Smooth muscle cell (in vitro differentiated cells): ENCODE data around the gene PIK3CD. TPM values are rescaled to one million over a fixed set of nuclear protein-coding genes. Genes with fewer than 3 reads are reported as not detected.
A peak's percentile ranks its signal among the peaks of the same experiment; 100 is the strongest.

ENCODE experiments used
- DNase-seq: peaks from one replicate; lab custom pipeline; 2025; ENCODE audit not compliant: unreplicated experiment; lab: John Stamatoyannopoulos, UW
- H2AFZ ChIP-seq: fragments of 200-600 bp; sonication (generic); 2 replicates; pipeline ENCODE4 v1.6.0; 2016; ENCODE audit warnings: antibody characterized with exemption, low read depth, mild to moderate bottlenecking
- H3F3A ChIP-seq: fragments of 200-600 bp; sonication (generic); 2 replicates; pipeline ENCODE4 v1.6.0; 2017; ENCODE audit warnings: antibody characterized with exemption, low read depth
- H3K27ac ChIP-seq: fragments of 200-600 bp; sonication (generic); 2 replicates; pipeline ENCODE4 v1.5.1; 2016; ENCODE audit warnings: low read depth, mild to moderate bottlenecking
- H3K27me3 ChIP-seq: fragments of 200-600 bp; sonication (generic); 2 replicates; pipeline ENCODE4 v1.6.1; 2016; ENCODE audit warnings: low read depth, mild to moderate bottlenecking
- H3K36me3 ChIP-seq: fragments of 200-600 bp; sonication (generic); 2 replicates; pipeline ENCODE4 v1.5.1; 2016; ENCODE audit warnings: low read depth
- H3K4me1 ChIP-seq: fragments of 200-600 bp; sonication (generic); 2 replicates; pipeline ENCODE4 v1.5.1; 2016; ENCODE audit warnings: low read depth
- H3K4me2 ChIP-seq: fragments of 200-600 bp; sonication (generic); 2 replicates; pipeline ENCODE4 v1.6.0; 2016; ENCODE audit warnings: mild to moderate bottlenecking
- H3K4me3 ChIP-seq: fragments of 200-600 bp; sonication (generic); 2 replicates; pipeline ENCODE4 v1.5.1; 2016; ENCODE audit warnings: mild to moderate bottlenecking
- H3K79me2 ChIP-seq: fragments of 200-600 bp; sonication (generic); 2 replicates; pipeline ENCODE4 v1.6.0; 2016; ENCODE audit warnings: low read depth, mild to moderate bottlenecking
- H3K9ac ChIP-seq: fragments of 200-600 bp; sonication (generic); 2 replicates; pipeline ENCODE4 v1.6.0; 2016; ENCODE audit warnings: low read depth
- H3K9me3 ChIP-seq: fragments of 200-600 bp; sonication (generic); replicated peaks from 2 replicates; pipeline ENCODE4 v1.5.1; 2016; ENCODE audit warnings: low read depth
- H4K20me1 ChIP-seq: fragments of 200-600 bp; sonication (generic); 2 replicates; pipeline ENCODE4 v1.6.0; 2016; ENCODE audit warnings: low read depth
- WGBS: methylation state at CpG from one replicate; pipeline ENCODE4 v1.1.7; 2016; ENCODE audit warnings: low lambda C conversion rate; 5-methylcytosine and 5-hydroxymethylcytosine counted together
- polyA plus RNA-seq: library from polyadenylated mRNA; unstranded; fragments of >200 nt; fragmentation: Nextera tagmentation; extraction: Ambion mirVana; gene quantifications from 2 replicates; pipeline ENCODE4 v1.2.1, GENCODE V29; 2016
- total RNA-seq: library from RNA; depleted of rRNA; stranded (reverse); fragments of >200 nt; gene quantifications from 2 replicates; pipeline ENCODE4 v1.2.3, GENCODE V29; 2014
- TF ChIP-seq, protein P1 (sequence below): fragments of 200-600 bp; sonication (generic); IDR thresholded peaks from 2 replicates; pipeline ENCODE4 v1.5.1; 2017; ENCODE audit warnings: borderline replicate concordance, mild to moderate bottlenecking, antibody characterized with exemption; ENCODE audit not compliant: insufficient read depth, poor library complexity, severe bottlenecking

Gene PIK3CD
- total and polyA plus RNA-seq, 2 experiments from 2014 or later = 3.9 to 4.1 TPM

DNA sequence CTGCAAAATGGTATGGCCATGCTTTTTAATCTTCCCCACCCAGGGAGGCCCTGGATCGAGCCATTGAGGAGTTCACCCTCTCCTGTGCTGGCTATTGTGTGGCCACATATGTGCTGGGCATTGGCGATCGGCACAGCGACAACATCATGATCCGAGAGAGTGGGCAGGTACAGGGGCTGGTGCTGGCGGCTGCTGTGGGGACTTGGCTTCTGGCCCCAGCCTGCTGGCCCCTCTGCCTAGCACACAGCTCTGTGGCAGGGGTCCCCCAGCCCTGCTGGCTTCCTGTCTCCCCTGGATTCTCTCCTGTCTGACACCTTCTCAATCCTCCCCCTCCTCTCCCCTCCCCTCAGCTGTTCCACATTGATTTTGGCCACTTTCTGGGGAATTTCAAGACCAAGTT is 72.4 kb downstream of the PIK3CD start:
- H3K79me2 ChIP-seq = no peaks in the 10 kb centered on the region
- WGBS = 96% methylated on average over 6 of the region's 6 CpGs
- DNase-seq = no peak
- TF ChIP-seq, protein P1, sequence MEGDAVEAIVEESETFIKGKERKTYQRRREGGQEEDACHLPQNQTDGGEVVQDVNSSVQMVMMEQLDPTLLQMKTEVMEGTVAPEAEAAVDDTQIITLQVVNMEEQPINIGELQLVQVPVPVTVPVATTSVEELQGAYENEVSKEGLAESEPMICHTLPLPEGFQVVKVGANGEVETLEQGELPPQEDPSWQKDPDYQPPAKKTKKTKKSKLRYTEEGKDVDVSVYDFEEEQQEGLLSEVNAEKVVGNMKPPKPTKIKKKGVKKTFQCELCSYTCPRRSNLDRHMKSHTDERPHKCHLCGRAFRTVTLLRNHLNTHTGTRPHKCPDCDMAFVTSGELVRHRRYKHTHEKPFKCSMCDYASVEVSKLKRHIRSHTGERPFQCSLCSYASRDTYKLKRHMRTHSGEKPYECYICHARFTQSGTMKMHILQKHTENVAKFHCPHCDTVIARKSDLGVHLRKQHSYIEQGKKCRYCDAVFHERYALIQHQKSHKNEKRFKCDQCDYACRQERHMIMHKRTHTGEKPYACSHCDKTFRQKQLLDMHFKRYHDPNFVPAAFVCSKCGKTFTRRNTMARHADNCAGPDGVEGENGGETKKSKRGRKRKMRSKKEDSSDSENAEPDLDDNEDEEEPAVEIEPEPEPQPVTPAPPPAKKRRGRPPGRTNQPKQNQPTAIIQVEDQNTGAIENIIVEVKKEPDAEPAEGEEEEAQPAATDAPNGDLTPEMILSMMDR = no peak
- no peaks in the 10 kb centered on the region for H3K4me1 ChIP-seq
- no peak overlapping the region for H3K4me3 ChIP-seq
- H3K4me2 ChIP-seq = no peak overlapping the region
- no peaks in the 10 kb centered on the region for H3K27me3 ChIP-seq
- no peaks in the 10 kb centered on the region for H4K20me1 ChIP-seq
- H3K36me3 ChIP-seq = no peaks in the 10 kb centered on the region
- H2AFZ ChIP-seq = no peak overlapping the region
- no peaks in the 10 kb centered on the region for H3K9me3 ChIP-seq
- no peaks in the 10 kb centered on the region for H3F3A ChIP-seq
- no peak overlapping the region for H3K9ac ChIP-seq
- H3K27ac ChIP-seq = no peak overlapping the region

GRCh38 chr1:9724706-9725476 is 73.4 kb downstream of the PIK3CD start:
- Histone ChIP-seq H3K4me2 (no peak overlapping the region), H3K9ac (no peak overlapping the region), H3K27me3 (no peaks in the 10 kb centered on the region), H2AFZ (no peak overlapping the region), H3F3A (no peaks in the 10 kb centered on the region), H3K9me3 (no peaks in the 10 kb centered on the region), H3K27ac (no peak overlapping the region), H3K36me3 (no peaks in the 10 kb centered on the region), H3K4me1 (no peaks in the 10 kb centered on the region), H4K20me1 (no peaks in the 10 kb centered on the region), H3K4me3 (no peak overlapping the region), H3K79me2 (no peaks in the 10 kb centered on the region)
- 75% methylated on average over 24 of the region's 24 CpGs for WGBS
- TF ChIP-seq, protein P1 = peak; percentile 79
- no peak for DNase-seq

GRCh38 chr1:9726406-9726805 is 74.9 kb downstream of the PIK3CD start:
- no peaks in the 10 kb centered on the region for H3K36me3 ChIP-seq
- no peaks in the 10 kb centered on the region for H3F3A ChIP-seq
- H3K4me2 ChIP-seq = no peak overlapping the region
- DNase-seq = no peak
- WGBS = 99% methylated on average over 6 of the region's 6 CpGs
- no peak overlapping the region for H3K27ac ChIP-seq
- H4K20me1 ChIP-seq = no peaks in the 10 kb centered on the region
- H3K9ac ChIP-seq = no peak overlapping the region
- no peaks in the 10 kb centered on the region for H3K9me3 ChIP-seq
- no peaks in the 10 kb centered on the region for H3K79me2 ChIP-seq
- no peaks in the 10 kb centered on the region for H3K27me3 ChIP-seq
- H3K4me1 ChIP-seq = no peaks in the 10 kb centered on the region
- no peak overlapping the region for H2AFZ ChIP-seq
- no peak overlapping the region for H3K4me3 ChIP-seq
- TF ChIP-seq, protein P1 = no peak
